Subcutaneous preadipocyte (primary cell): ENCODE results near the gene ACAN. TPM values are rescaled to one million over a fixed set of nuclear protein-coding genes. Genes with fewer than 3 reads are reported as not detected.

Experiments used
- total RNA-seq: library from RNA; depleted of rRNA; stranded (reverse); fragments of >200 nt; gene quantifications from 2 replicates; pipeline ENCODE4 v1.2.3, GENCODE V29; 2012

Gene ACAN
- total RNA-seq = not detected in 2 replicates

GRCh38 chr15:88803241-88803919, at the start of gene ACAN:
Gene ACAN (plus strand): TSS chr15:88803436. CDS start chr15:88836207, 32,771 bp downstream.

GRCh38 chr15:88894819-88895767, 91.9 kb downstream of the ACAN start, which contains the start of gene HAPLN3:
Gene HAPLN3 (minus strand): TSS chr15:88895544. CDS start chr15:88887298, 8,246 bp downstream.

GRCh38 chr15:88913017-88913849, 110.0 kb downstream of the ACAN start, which contains the start of gene MFGE8:
Gene MFGE8 (minus strand): TSS chr15:88913379. CDS start chr15:88913319, 60 bp downstream.

Other genes starting within 250 kb of the ACAN start
- 36.7 and 62.2 TPM in 2 replicates for gene AEN, start 182.1 kb upstream of the ACAN start, total RNA-seq
- 2.2 and 4.8 TPM in 2 replicates for gene ISG20, start 164.4 kb upstream of the ACAN start, total RNA-seq
- gene HAPLN3, start 92.1 kb downstream of the ACAN start, total RNA-seq = 1.6 and 2.6 TPM in 2 replicates
- 54.0 and 123 TPM in 2 replicates for gene MFGE8, start 109.9 kb downstream of the ACAN start, total RNA-seq